Endothelial cell (in vitro differentiated cells): Measurements from ENCODE around the gene ILKAP. TPM values are rescaled to one million over a fixed set of nuclear protein-coding genes. Genes with fewer than 3 reads are reported as not detected.
A peak's percentile ranks its signal among the peaks of the same experiment; 100 is the strongest.

Experiments
- DNase-seq: peaks from one replicate; pipeline ENCODE4 v3.0.0; 2021; ENCODE audit warnings: low spot score
- H3K27ac Mint-ChIP-seq: one replicate; pipeline ENCODE4 v1.8.0; 2021; ENCODE audit warnings: mixed read lengths, inconsistent platforms; ENCODE audit not compliant: unreplicated experiment
- H3K27me3 Mint-ChIP-seq: one replicate; pipeline ENCODE4 v1.8.0; 2021; ENCODE audit warnings: mild to moderate bottlenecking, moderate library complexity, mixed read lengths, inconsistent platforms; ENCODE audit not compliant: unreplicated experiment
- H3K36me3 Mint-ChIP-seq: one replicate; pipeline ENCODE4 v1.8.0; 2021; ENCODE audit warnings: mild to moderate bottlenecking, low read depth, mixed read lengths, inconsistent platforms; ENCODE audit not compliant: unreplicated experiment
- H3K4me1 Mint-ChIP-seq: one replicate; pipeline ENCODE4 v1.8.0; 2021; ENCODE audit warnings: mild to moderate bottlenecking, mixed read lengths, inconsistent platforms; ENCODE audit not compliant: unreplicated experiment
- H3K4me3 Mint-ChIP-seq: one replicate; pipeline ENCODE4 v1.8.0; 2021; ENCODE audit warnings: mild to moderate bottlenecking, mixed read lengths, inconsistent platforms; ENCODE audit not compliant: unreplicated experiment
- H3K9me3 Mint-ChIP-seq: one replicate; pipeline ENCODE4 v1.8.0; 2021; ENCODE audit warnings: mixed read lengths, inconsistent platforms; ENCODE audit not compliant: unreplicated experiment
- CTCF ChIP-seq: fragments of 200-600 bp; sonication (generic); IDR thresholded peaks from one replicate; pipeline ENCODE4 v1.5.0; 2021; ENCODE audit warnings: antibody characterized with exemption; ENCODE audit not compliant: unreplicated experiment
- total RNA-seq: library from RNA; stranded (reverse); fragmentation: NEBNext Ultra II Directional; extraction: Animal tissue kit (Norgen Biotek cat#: 25700); gene quantifications from one replicate; pipeline ENCODE4 v1.2.1, GENCODE V29; 2021; ENCODE audit not compliant: unreplicated experiment

The ILKAP gene
- total RNA-seq, 1 donor from 2014 or later = 43.0 TPM

- no peak overlapping the region for H3K4me3 Mint-ChIP-seq
- no peak for DNase-seq
- H3K9me3 Mint-ChIP-seq = no peaks in the 10 kb centered on the region
- no peak overlapping the region for H3K27ac Mint-ChIP-seq
- peaks cover 60% of the 10 kb centered on the region for H3K36me3 Mint-ChIP-seq
- no peak for TF ChIP-seq CTCF
- no peaks in the 10 kb centered on the region for H3K4me1 Mint-ChIP-seq
- peaks cover 1% of the 10 kb centered on the region for H3K27me3 Mint-ChIP-seq
These were observed 22.9 kb downstream of the ILKAP start for GRCh38 chr2:238180554-238180953.

GRCh38 chr2:238176613-238177012 lies 26.9 kb downstream of the ILKAP start:
- peaks cover 8% of the 10 kb centered on the region for H3K27me3 Mint-ChIP-seq
- no peak overlapping the region for H3K27ac Mint-ChIP-seq
- no peak for DNase-seq
- TF ChIP-seq CTCF = no peak
- no peaks in the 10 kb centered on the region for H3K9me3 Mint-ChIP-seq
- peaks cover 55% of the 10 kb centered on the region for H3K36me3 Mint-ChIP-seq
- H3K4me3 Mint-ChIP-seq = no peak overlapping the region
- peaks cover 6% of the 10 kb centered on the region for H3K4me1 Mint-ChIP-seq

DNA sequence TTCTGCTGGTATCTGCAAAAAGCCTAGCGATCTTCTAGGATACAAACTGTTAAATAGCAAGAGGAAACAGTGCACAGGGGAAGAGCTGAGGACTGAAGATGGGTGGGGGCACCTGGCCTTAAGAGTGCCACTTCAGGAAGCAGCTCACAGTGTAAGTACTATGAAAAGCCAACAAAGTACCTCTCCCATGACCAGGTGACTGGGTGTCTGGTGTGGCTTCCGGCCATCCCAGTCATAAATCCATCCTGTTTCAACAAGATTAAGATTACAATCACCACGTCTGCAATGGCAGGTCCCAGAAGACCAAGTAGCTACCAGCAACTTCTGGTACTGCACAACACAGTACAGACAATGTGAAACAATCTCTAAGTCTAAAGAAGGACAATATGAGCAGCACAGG lies 28.8 kb downstream of the ILKAP start:
- Mint-ChIP-seq H3K36me3 (peaks cover 44% of the 10 kb centered on the region), H3K4me1 (peaks cover 10% of the 10 kb centered on the region), H3K9me3 (no peaks in the 10 kb centered on the region), H3K27me3 (peaks cover 9% of the 10 kb centered on the region), H3K4me3 (no peak overlapping the region), H3K27ac (no peak overlapping the region)
- no peak for TF ChIP-seq CTCF
- no peak for DNase-seq

- peaks cover 9% of the 10 kb centered on the region for H3K27me3 Mint-ChIP-seq
- peaks cover 10% of the 10 kb centered on the region for H3K4me1 Mint-ChIP-seq
- peaks cover 42% of the 10 kb centered on the region for H3K36me3 Mint-ChIP-seq
- no peak overlapping the region for H3K27ac Mint-ChIP-seq
- no peak overlapping the region for H3K4me3 Mint-ChIP-seq
- DNase-seq = no peak
- no peak for TF ChIP-seq CTCF
- H3K9me3 Mint-ChIP-seq = no peaks in the 10 kb centered on the region
These were observed 29.2 kb downstream of the ILKAP start for GRCh38 chr2:238174291-238174690.

DNA sequence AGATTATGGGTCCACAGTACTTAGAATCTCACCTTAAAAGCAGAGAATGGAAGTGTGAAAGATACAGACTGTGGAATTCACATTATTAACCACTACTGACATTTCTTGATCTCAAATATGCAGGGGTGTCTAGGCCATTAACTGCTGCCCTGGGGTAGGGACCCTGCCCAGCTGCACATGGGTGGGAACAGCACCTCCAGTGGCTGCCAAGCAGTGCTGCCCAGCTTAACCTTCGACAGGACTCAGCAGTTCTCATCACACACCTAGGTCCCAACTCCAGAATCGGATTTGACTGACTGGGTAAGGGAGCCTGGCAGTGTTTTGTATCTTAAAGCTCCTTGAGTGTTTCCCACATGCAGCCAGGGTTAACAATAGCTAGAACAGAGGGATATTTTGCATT lies 29.8 kb downstream of the ILKAP start:
- Mint-ChIP-seq H3K27ac (no peak overlapping the region), H3K4me1 (peaks cover 10% of the 10 kb centered on the region), H3K27me3 (peaks cover 9% of the 10 kb centered on the region), H3K9me3 (no peaks in the 10 kb centered on the region), H3K36me3 (peaks cover 36% of the 10 kb centered on the region), H3K4me3 (peak overlapping the region; percentile 21)
- no peak for DNase-seq
- no peak for TF ChIP-seq CTCF
